OCI-LY7 (cell line): ENCODE data around the gene AURKB. TPM values are rescaled to one million over a fixed set of nuclear protein-coding genes. Genes with fewer than 3 reads are reported as not detected.
A peak's percentile ranks its signal among the peaks of the same experiment; 100 is the strongest.

Experiments
- BruUV-seq: library from RNA; stranded (reverse); fragments of 400-500 nt; replicated peaks from 2 replicates; lab custom pipeline; 2021; lab: Mats Ljungman, UMichigan
- CTCF ChIA-PET: fragments of 300-600 bp; sonication (Branson Sonifier 250); formaldehyde crosslinking; loops from one replicate; lab custom pipeline; 2022; ENCODE audit warnings: antibody characterized with exemption; ENCODE audit not compliant: unreplicated experiment; lab: Charles Lee
- POLR2A ChIA-PET: fragments of 300-600 bp; sonication (Branson Sonifier 250); formaldehyde crosslinking; loops from one replicate; lab custom pipeline; 2022; ENCODE audit warnings: antibody characterized with exemption; lab: Charles Lee
- DNase-seq: peaks from one replicate; pipeline ENCODE4 v3.0.0-alpha.2; 2015; ENCODE audit warnings: low spot score
- H2AFZ ChIP-seq: fragments of 200-600 bp; sonication (generic), shearing (Covaris generic); 2 replicates; pipeline ENCODE4 v1.6.1; 2014; ENCODE audit warnings: mild to moderate bottlenecking, antibody characterized with exemption, low read length, moderate library complexity
- H3K27ac ChIP-seq: fragments of 200-600 bp; sonication (generic); 2 replicates; pipeline ENCODE4 v1.5.1; 2014; ENCODE audit warnings: mixed run types, low read depth, mild to moderate bottlenecking, moderate library complexity, low read length, inconsistent platforms; ENCODE audit not compliant: poor library complexity, severe bottlenecking
- H3K36me3 ChIP-seq: fragments of 200-600 bp; sonication (generic); 2 replicates; pipeline ENCODE4 v1.6.1; 2014; ENCODE audit warnings: mild to moderate bottlenecking, antibody characterized with exemption, low read length, moderate library complexity, mixed read lengths; ENCODE audit not compliant: insufficient read depth
- H3K4me1 ChIP-seq: fragments of 200-600 bp; sonication (generic); 2 replicates; pipeline ENCODE4 v1.5.1; 2014; ENCODE audit warnings: mild to moderate bottlenecking, low read length; ENCODE audit not compliant: insufficient read depth, poor library complexity, severe bottlenecking
- H3K4me2 ChIP-seq: fragments of 200-600 bp; sonication (generic); 2 replicates; pipeline ENCODE4 v1.6.1; 2014; ENCODE audit warnings: mild to moderate bottlenecking, low read length
- H3K4me3 ChIP-seq: fragments of 200-600 bp; sonication (generic); 2 replicates; pipeline ENCODE4 v1.5.1; 2014; ENCODE audit warnings: mild to moderate bottlenecking, low read depth, low read length; ENCODE audit not compliant: poor library complexity, severe bottlenecking
- H3K79me2 ChIP-seq: fragments of 200-600 bp; sonication (generic); 2 replicates; pipeline ENCODE4 v1.6.1; 2016; ENCODE audit warnings: low read depth, mild to moderate bottlenecking, low read length, moderate library complexity, mixed read lengths; ENCODE audit not compliant: insufficient read depth
- H3K9me2 ChIP-seq: fragments of 200-600 bp; sonication (generic); 2 replicates; pipeline ENCODE4 v1.6.1; 2016; ENCODE audit warnings: mild to moderate bottlenecking, low read length, mixed read lengths; ENCODE audit not compliant: insufficient read depth
- H3K9me3 ChIP-seq: fragments of 200-600 bp; sonication (generic); 2 replicates; pipeline ENCODE4 v1.6.1; 2014; ENCODE audit warnings: mild to moderate bottlenecking, mixed run types, low read length, mixed read lengths
- H4K20me1 ChIP-seq: fragments of 200-600 bp; sonication (generic); 2 replicates; pipeline ENCODE4 v1.6.1; 2014; ENCODE audit warnings: mild to moderate bottlenecking, antibody characterized with exemption, low read length, moderate library complexity, mixed read lengths; ENCODE audit not compliant: insufficient read depth
- EZH2phosphoT487 ChIP-seq: fragments of 200-600 bp; sonication (generic); IDR thresholded peaks from 2 replicates; pipeline ENCODE4 v1.6.1; 2018; ENCODE audit warnings: low read depth, borderline replicate concordance, mild to moderate bottlenecking, mixed run types, antibody characterized with exemption, low read length, moderate library complexity, mixed read lengths
- intact Hi-C: fragments of 100-400 bp; cut with micrococcal nuclease; formaldehyde crosslinking; loops from one replicate; pipeline ENCODE4 v1.10.0; 2022; ENCODE audit not compliant: unreplicated experiment
- total RNA-seq, 2 experiments: library from RNA; depleted of rRNA in 1 of 2; stranded (reverse); fragments of >200 nt in 1 of 2; shearing (Covaris generic) in 1 of 2; gene quantifications; 2 replicates each; pipeline ENCODE4 v1.2.3, GENCODE V29; 2014 to 2022
- TF ChIP-seq, protein P1 (sequence below): fragments of 200-600 bp; sonication (generic); conservative IDR thresholded peaks from 2 replicates; pipeline ENCODE4 v1.5.1; 2014; ENCODE audit warnings: mild to moderate bottlenecking, antibody characterized with exemption, low read length, moderate library complexity, mixed read lengths

Gene AURKB
- total RNA-seq, 2 experiments from 2014 or later, result 283 to 310 TPM

DNA sequence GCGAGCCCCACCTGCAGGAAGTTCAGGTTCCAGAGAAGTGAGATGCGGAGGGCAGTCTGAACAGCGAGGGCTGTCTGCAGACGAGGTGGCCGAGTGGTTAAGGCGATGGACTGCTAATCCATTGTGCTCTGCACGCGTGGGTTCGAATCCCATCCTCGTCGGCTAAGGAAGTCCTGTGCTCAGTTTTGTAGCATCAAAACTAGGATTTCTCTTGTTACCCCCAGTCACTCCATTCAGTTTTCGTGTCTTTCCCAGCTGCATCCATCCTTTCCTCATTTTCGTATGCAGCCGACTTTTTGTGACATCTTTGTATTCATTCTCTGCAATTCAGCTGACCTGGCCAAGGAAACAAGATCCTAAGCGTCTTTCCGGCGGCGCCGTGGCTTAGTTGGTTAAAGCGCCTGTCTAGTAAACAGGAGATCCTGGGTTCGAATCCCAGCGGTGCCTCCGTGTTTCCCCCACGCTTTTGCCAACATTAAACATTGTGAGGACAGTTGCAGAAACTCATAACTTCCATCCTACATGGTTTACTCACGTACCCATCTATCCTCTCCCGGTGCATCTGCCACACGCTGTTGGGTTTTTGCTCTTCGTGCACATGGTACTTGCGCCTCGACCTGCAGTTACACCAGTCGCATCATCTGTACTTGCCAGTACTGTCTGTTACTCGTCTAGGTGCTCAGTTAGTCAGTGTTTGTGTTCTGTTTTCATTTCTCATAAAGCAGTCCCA is 23.4 kb downstream of the AURKB start:
- Histone ChIP-seq H3K9me2 (no peaks in the 10 kb centered on the region), H2AFZ (peak overlapping the region; percentile 75; the same call in 1 of the 2 replicates), H3K4me3 (peak overlapping the region; percentile 83), H3K36me3 (no peaks in the 10 kb centered on the region), H4K20me1 (peaks cover 6% of the 10 kb centered on the region; the same call in 1 of the 2 replicates), H3K4me1 (peaks cover 31% of the 10 kb centered on the region), H3K27ac (peak overlapping the region; percentile 92), H3K9me3 (no peaks in the 10 kb centered on the region), H3K79me2 (peaks cover 11% of the 10 kb centered on the region; the same call in 1 of the 2 replicates), H3K4me2 (peak overlapping the region; percentile 91)
- BruUV-seq, result no TSS peak
- CTCF ChIA-PET, result no interaction called here
- intact Hi-C loops, result loop anchor here (1.0 kb wide), 7 partner anchors 23 to 113 kb away; partner anchors contain the start of gene AURKB
- TF ChIP-seq, protein P1, sequence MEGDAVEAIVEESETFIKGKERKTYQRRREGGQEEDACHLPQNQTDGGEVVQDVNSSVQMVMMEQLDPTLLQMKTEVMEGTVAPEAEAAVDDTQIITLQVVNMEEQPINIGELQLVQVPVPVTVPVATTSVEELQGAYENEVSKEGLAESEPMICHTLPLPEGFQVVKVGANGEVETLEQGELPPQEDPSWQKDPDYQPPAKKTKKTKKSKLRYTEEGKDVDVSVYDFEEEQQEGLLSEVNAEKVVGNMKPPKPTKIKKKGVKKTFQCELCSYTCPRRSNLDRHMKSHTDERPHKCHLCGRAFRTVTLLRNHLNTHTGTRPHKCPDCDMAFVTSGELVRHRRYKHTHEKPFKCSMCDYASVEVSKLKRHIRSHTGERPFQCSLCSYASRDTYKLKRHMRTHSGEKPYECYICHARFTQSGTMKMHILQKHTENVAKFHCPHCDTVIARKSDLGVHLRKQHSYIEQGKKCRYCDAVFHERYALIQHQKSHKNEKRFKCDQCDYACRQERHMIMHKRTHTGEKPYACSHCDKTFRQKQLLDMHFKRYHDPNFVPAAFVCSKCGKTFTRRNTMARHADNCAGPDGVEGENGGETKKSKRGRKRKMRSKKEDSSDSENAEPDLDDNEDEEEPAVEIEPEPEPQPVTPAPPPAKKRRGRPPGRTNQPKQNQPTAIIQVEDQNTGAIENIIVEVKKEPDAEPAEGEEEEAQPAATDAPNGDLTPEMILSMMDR, result 0 out of 2 replicates have a peak, but pooled peaks have one; percentile 61
- no peak for TF ChIP-seq EZH2phosphoT487
- DNase-seq, result peak; percentile 93
- POLR2A ChIA-PET, result interaction anchor here (0.6 to 2.2 kb wide), 8 partner anchors 12 to 351 kb away, joined by 3 to 9 read pairs (median 4); partner anchors contain the start of genes AURKB and SLC25A35

DNA sequence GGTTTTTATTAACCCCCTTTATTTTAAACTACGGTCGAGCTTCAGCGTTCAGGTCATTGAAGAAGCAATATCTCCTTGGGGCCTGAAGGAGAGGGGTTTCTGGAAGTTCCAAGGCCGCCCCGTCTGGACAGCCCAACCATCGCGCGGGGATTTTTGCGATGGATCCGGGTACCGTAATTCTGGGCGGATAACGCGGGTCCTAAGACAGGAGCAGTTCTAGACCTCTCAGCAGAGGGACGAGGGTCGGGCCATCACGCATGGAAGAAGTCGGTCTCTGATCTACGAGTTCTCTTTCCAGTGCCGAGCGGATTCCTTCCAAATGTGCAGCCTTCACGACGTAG is 24.0 kb downstream of the AURKB start:
- Histone ChIP-seq H4K20me1 (peaks cover 6% of the 10 kb centered on the region; the same call in 1 of the 2 replicates), H3K4me3 (peak overlapping the region; percentile 83), H3K36me3 (no peaks in the 10 kb centered on the region), H3K4me1 (peaks cover 26% of the 10 kb centered on the region), H3K27ac (peak overlapping the region; percentile 92), H3K79me2 (peaks cover 11% of the 10 kb centered on the region; the same call in 1 of the 2 replicates), H3K4me2 (peak overlapping the region; percentile 91), H3K9me2 (no peaks in the 10 kb centered on the region), H3K9me3 (no peaks in the 10 kb centered on the region), H2AFZ (peak overlapping the region; percentile 75; the same call in 1 of the 2 replicates)
- no peak for DNase-seq
- intact Hi-C loops, result loop anchor here (1.0 kb wide), 1 partner anchor 114 kb away; no protein-coding TSS in a partner anchor
- POLR2A ChIA-PET, result interaction anchor here (0.6 to 1.0 kb wide), 2 partner anchors 25 to 30 kb away, joined by 4 to 6 read pairs; no protein-coding TSS in a partner anchor
- BruUV-seq, result no TSS peak
- TF ChIP-seq, protein P1, result no peak; the same call in 1 of the 2 replicates
- TF ChIP-seq EZH2phosphoT487, result no peak
- CTCF ChIA-PET, result no interaction called here
